ENCODE measurements around the gene DCXR.
A peak's percentile ranks its signal among the peaks of the same experiment; 100 is the strongest.

Gene DCXR

DNA sequence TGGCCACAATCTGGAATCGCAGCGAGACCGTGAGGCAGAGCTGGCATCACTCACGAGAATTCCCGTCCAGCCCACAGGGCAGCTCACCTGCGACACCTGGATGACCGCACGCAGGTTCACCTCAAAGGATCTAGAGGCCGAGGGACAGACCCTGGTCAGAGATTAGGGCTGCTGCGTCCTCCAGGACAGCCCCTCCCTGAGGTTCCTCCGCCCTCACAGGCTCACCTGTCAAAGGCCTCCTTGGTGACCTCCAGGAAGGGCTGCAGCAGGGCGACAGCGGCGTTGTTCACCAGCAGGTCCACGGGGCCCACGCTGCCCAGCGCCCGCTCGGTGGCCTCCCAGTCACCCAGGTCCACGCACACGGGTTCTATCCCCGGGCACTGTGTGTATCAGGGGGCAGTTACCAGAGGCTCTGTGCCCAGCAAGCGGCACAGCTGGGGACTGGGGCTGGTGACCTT, 834 bp downstream of the DCXR start:
- DNase-seq = no peak

GRCh38 chr17:82035956-82036633, 1.4 kb downstream of the DCXR start:
- DNase-seq = no peak

GRCh38 chr17:82035488-82035887, 2.0 kb downstream of the DCXR start:
- DNase-seq = no peak

DNA sequence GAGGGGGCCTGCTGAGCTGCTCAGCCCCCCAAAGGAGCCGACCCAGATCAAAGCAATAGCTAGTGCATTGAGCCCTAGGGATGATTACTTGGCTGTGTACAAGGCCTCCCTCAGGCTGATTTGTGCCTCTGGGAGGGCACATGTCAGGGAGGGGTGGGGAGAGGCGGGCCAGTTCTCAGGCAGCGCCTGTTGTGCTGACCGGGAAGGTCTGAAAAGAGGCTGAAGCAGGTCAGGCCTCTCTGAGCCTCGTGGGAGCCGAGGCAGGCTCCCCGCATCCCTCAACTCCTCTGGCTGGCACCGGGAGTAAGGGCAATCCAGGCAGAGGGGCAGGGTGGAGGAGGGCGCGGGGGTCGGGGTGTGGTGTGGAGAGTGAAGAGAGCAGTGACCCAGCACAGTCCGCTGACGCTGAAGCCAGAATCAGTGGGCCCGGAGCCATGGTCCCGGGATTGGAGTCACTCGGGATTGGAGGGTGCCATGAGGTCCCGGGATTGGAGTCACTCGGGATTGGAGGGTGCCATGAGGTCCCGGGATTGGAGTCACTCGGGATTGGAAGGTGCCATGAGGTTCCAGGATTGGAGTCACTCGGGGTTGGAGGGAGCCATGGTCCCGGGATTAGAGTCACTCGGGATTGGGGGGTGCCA, 3.0 kb downstream of the DCXR start:
- no peak for DNase-seq

- DNase-seq = no peak
Observed at GRCh38 chr17:82033359-82034085, 4.0 kb downstream of the DCXR start.

GRCh38 chr17:82031885-82032627, 5.4 kb downstream of the DCXR start:
- DNase-seq = no peak

GRCh38 chr17:82031303-82031884, 6.1 kb downstream of the DCXR start, which contains the start of gene RAC3:
RAC3 (plus strand) TSS chr17:82031678; CDS start chr17:82031762, 84 bp downstream.
- DNase-seq = no peak

DNA sequence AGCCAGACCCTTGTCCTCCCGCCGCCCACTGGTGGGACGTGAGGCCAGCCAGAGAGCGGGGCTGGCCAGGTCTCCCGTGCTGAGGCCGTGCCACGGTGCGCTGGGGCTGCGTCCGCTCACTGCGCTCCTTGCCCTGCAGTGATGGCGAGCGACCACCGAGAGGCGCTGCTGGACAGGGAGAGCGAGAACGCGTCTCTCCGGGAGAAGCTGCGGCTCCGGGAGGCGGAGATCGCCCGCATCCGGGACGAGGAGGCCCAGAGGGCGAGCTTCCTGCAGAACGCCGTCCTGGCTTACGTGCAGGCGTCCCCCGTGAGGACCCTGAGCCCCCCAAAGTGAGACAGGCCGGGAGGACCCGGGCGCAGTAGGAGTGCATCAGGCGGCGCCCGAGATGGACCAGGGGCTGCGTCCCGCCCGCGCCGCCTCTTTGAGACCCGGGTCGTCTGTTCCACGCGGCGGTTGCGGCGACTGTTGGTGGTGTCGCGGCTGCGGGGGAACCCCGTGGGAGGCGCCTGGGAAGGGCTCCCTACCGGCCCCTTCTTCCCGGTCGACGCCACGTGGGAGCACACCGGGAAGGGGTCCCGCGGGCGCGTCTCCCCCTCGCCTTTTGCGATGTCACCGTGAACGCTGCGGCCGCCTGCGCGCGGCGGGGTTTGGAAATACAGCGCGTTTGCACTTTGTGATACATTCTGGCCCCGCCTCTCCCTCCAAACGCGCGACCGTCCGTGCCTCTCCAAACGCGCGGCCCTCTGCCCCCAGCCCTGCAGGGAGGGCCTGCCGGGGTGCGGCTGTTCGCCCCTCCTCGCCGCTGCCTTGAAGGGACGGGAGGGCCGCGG, 6.8 kb downstream of the DCXR start:
- DNase-seq = peak; percentile 9

DNA sequence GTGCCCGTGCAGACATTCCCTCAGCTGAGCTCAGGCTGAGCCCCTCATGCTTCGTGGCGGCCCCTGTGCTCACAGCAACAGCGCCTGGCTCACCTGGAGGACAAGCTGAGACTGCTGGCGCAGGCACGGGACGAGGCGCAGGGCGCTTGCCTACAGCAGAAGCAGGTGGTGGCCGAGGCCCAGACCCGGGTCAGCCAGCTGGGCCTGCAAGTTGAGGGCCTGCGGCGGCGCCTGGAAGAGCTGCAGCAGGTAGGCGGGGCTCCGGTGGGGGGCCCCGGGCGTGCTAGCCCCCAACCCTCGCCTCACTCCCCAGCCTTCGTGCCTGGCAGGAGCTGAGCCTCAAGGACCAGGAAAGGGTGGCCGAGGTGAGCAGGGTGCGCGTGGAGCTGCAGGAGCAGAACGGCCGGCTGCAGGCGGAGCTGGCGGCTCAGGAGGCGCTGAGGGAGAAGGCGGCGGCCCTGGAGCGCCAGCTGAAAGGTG, 7.5 kb downstream of the DCXR start:
- no peak for DNase-seq

GRCh38 chr17:82029391-82029790, 8.1 kb downstream of the DCXR start:
- DNase-seq = no peak

DNA sequence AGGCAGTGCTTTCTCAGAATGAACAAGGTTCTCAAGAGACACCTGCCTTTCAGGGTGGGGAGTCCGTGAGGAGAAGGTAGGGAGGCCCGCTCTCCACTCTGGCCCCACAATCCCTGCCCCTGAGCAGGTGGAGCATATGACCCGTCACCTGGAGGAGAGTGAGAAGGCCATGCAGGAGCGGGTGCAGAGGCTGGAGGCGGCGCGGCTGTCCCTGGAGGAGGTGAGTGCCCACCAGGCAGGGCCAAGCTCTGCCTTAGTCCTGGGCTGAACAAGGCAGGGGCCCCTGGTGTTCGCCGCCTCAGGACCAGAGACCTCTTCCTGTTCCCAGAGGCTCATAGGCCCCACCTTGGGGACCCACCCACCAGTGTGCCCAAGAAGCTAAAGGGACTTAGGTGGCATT, 8.5 kb downstream of the DCXR start:
- no peak for DNase-seq

GRCh38 chr17:82028246-82028645, 9.3 kb downstream of the DCXR start:
- DNase-seq = no peak

DNA sequence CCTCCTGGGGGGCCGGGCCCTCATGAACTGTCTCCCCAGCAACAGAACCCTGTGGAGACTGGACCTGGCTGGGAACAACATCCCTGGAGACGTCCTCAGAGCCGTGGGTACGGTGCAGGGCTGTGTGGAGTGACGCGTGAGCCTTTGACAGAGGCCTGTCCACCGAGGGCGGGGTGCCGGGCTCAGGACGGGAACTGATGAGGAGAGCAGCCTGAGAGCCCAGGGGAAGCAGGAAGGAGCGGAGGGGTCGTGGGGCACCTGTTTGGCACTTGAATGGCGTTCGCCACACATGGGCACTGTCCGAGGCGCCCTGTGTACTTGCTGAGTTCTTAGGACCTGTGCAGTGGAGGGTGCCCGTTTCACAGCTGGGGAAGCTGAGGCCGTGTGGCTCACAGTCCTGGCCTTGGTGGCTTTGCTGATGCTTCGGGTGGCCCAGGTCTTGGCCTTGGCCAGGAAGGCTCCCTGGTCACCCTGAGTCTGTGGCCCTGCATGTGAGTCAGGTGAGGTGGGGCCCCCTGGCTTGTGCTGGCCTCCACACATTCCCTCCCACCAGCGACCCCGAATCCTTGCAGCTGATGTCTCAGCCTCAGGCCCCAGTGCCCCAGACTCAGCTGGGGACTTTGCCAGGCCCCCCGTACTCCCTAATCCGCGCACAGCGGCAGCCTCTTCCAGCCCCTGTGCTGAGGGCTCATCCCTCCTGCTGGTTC, 11.9 kb downstream of the DCXR start:
- DNase-seq = no peak

DNA sequence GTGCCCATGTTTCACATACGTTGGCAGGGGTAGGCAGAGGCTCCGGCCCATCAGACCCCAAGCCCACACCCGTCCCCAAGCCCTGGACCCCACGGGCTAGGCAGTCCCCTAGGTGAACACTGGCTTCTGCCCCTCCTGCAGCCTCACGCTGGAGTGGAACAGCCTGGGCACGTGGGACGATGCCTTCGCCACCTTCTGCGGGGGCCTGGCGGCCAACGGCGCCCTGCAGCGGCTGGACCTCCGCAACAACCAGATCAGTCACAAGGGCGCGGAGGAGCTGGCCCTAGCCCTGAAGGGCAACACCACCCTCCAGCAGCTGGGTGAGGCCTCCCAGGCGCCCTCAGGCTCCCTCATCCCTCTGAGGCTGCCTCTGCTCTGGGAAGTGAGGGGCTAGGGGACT, 12.6 kb downstream of the DCXR start:
- no peak for DNase-seq

- no peak for DNase-seq
Observed at GRCh38 chr17:82023447-82024241, 13.9 kb downstream of the DCXR start.

GRCh38 chr17:82022981-82023446, 14.5 kb downstream of the DCXR start, which contains the start of gene LRRC45:
LRRC45 (plus strand) TSS chr17:82023305; CDS start chr17:82023644, 339 bp downstream.
- DNase-seq = peak; percentile 92

- DNase-seq = no peak
Observed at GRCh38 chr17:82022310-82022980, 15.1 kb downstream of the DCXR start, which contains the start of gene CENPX. CENPX (minus strand) TSS chr17:82022878; CDS start chr17:82022861, 17 bp downstream.

DNA sequence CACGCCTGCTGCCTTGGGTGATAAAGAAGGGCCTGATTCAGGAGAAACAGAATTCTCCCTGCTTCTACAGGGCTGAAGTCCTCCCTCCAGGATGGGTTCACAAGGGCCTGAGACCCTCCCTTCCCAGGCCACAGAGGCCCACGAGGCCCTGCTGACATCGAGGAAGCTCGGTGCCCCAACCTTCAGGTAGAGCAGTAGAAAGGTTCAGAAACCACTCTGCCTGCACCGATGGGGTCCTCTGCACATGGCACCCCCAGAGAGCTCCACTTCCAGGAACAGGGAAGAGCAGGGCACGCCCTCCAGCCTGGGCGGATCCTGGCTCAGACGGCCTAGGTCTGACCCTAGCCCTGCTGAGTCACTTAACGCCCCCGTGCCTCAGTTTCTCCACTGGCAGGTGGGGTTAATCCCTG, 15.6 kb downstream of the DCXR start:
- no peak for DNase-seq
